Activated CD4-positive, CD25-positive, alpha-beta regulatory T cell treated with anti-CD3 and anti-CD28 coated beads, Interleukin-2, amount 50 U/mL, for 72 hours (primary cell): ENCODE data around the gene SMC1B.
"Not testable (repeated sequence)": the region's sequence is repeated elsewhere in the genome, so short reads cannot be mapped to it uniquely, and the experiment has no call there.

Experiments used
- DNase-seq: peaks from one replicate; pipeline ENCODE4 v3.0.0; 2021

Gene SMC1B

GRCh38 chr22:45413368-45414211, at the start of gene SMC1B, which contains the start of gene RIBC2:
TSS of gene SMC1B (minus strand) at chr22:45413599. CDS start at chr22:45413567, 32 bp downstream.
TSS of gene RIBC2 (plus strand) at chr22:45413693. CDS start at chr22:45413887, 194 bp downstream.
- peak; percentile 77 for DNase-seq

- DNase-seq = no peak
Observed at GRCh38 chr22:45462034-45462655, 48.7 kb upstream of the SMC1B start.

DNA sequence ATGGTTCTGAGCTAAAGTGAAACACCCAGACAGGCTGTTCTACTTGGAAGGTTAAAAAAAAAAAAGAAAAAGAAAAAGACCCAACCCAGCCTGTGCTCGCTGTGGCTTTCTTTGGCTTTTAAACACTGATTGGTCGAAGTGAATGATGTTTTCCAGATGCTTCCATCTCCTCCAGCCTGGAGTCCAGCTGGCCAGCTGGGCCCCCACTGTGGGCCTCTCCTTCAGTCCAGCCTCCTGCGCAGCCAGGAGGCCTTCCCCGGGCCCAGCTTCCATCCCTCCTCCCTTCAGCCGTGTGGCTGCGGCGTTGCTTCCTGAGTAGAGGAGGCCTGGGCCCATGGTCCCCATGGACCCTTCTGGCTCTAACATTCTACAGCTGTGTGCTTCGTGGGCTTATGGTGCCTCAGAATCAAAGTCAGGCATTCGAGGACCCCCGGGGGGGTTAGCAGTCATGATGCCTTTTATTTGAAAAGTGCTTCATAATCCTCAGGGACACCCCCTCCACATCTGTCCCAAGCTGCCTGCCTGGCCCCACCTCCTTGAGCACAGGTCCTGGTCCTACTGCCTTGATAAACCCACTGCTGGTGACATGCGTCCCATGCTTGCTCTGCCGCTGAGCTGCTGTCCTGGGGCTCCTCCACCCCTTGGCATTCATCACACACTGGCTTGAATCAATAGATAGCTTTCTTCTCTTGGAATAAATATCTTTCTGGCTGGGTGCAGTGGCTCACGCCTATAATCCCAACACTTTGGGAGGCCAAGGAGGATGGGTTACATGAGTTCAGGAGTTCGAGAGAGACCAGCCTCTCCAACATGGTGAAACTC, 47.1 kb upstream of the SMC1B start:
- no peak for DNase-seq

DNA sequence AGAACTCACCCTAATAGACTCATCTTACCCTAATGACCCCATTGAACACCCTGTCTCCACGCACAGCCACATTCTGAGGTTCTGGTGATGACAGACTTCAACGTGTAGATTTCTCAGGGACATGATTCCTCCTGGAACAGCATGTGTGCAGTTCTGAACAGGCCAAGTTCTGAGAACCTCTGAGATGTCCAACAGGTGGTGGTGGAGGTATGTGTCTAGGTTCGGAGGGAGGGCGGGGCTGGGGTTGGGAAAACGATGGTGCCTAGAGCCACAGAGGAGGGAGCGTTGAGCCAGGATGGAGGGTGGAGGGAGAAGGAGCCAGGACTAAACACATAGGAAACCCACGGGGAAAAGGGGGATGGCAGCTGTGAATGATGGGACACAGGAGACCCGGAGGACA, 45.8 kb upstream of the SMC1B start:
- DNase-seq = no peak

- no peak for DNase-seq
Observed at GRCh38 chr22:45458532-45458931, 45.1 kb upstream of the SMC1B start.

DNA sequence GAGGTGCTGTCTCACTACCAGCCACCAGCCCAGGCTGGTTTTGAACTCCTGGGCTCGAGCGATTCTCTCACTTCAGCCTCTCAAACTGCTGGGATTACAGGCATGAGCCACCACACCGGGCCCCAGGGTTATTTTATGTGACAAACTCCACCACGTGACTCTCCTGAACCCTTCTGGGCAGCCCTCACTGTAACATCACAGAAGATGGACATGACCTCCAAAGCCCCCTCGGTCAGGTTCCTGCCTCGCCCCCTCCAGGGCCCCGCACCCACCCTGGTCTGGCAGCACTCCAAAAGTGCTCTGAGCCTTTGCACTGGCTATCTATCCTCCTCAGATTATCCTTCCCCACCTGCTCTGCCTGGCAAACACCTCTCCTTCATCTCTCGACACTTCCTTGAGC, 43.4 kb upstream of the SMC1B start:
- DNase-seq = no peak

DNA sequence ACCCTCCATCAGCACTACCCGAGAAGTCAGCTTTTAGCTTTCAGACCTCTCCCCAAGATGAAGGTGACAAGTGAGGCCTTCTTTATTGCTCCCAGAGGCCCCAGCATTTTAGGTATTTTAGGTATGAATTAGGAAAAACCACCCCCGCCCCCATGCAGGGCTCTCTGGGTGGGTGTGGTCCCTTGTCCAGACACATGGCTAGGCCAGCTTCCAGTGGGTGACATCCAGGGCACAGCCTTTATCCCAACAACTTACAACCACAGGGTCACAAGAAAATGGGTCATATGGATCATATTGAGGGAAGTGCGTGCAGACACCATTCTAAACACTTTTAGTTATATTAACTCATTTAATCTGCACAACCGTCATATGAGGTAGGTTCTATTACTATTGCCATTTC, 42.2 kb upstream of the SMC1B start:
- DNase-seq = no peak

GRCh38 chr22:45455212-45455611, 41.8 kb upstream of the SMC1B start:
- no peak for DNase-seq

- no peak for DNase-seq
Observed at GRCh38 chr22:45454275-45454674, 40.9 kb upstream of the SMC1B start.

GRCh38 chr22:45453764-45454163, 40.4 kb upstream of the SMC1B start:
- no peak for DNase-seq

GRCh38 chr22:45452565-45453379, 39.4 kb upstream of the SMC1B start:
- no peak for DNase-seq

DNA sequence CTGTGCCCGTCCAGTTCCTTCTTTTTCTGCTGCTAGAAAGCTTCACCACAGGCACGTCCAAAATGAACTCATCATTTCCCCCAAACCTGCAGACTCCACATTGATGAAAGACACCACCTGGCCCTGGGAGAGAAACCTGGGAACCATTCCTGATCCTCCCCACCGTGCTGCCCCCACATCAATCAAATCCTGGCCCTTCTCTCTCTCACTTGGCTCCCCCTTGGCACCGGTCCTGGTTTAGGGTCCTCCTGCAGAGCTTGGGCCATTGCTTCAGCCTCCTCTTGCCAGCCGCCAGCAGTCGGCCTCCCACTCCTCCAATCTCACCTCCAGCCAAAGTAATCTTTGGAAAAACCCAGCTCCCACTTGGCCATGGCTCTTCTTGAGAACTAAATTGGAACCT, 38.6 kb upstream of the SMC1B start:
- no peak for DNase-seq

DNA sequence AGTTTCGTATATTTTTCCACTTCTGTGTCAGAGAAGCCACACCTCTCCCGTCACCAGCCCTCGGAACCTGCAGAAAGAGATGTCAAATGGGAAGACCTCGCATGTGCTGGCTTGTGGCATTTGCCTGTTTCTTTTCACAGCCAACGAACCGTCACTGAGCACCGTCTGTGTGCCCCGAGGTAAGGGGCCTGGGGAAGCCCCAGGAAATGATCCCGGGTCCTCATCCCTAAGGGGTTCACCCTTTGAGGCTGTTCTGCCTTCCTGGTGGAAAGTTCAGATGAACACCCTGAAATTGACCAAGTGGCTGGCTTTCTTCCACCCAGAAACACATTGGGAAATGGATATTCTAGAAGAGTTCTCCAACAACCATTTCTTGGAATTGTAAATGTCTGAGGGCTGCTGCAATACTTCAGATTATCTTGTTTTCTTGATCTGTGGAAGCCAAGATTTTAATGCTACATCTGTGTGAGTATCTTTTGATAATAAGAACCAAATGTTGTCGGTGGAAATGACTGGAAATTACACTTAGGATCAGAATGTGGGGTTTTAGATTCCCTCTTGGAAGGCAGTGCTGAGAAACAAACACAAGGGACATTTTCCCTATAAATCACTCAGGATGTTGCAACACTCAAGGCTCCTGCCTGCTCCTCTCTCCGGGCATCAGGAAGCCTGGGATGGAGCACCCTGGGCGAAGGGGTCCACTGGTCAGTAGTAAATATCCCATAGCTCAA, 37.7 kb upstream of the SMC1B start:
- DNase-seq = no peak

GRCh38 chr22:45450101-45450785, 36.8 kb upstream of the SMC1B start:
- DNase-seq = no peak

GRCh38 chr22:45449442-45449841, 36.0 kb upstream of the SMC1B start:
- not testable (repeated sequence) for DNase-seq

GRCh38 chr22:45448431-45448830, 35.0 kb upstream of the SMC1B start:
- no peak for DNase-seq

DNA sequence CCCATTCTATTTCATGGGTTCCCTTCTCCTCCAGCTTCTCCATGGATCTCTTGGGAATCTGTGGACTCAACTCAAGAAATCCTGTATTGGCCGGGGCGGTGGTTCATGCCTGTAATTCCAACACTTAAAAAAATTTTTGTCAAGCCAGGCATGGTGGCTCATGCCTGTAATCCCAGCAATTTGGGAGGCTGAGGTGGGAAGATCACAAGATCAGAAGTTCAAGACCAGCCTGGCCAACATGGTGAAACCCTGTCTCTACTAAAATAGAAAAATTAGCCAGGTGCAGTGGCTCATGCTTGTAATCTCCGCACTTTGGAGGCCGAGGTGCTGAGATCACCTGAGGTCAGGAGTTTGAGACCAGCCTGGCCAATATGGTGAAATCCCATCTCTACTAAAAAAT, 34.2 kb upstream of the SMC1B start:
- not testable (repeated sequence) for DNase-seq

DNA sequence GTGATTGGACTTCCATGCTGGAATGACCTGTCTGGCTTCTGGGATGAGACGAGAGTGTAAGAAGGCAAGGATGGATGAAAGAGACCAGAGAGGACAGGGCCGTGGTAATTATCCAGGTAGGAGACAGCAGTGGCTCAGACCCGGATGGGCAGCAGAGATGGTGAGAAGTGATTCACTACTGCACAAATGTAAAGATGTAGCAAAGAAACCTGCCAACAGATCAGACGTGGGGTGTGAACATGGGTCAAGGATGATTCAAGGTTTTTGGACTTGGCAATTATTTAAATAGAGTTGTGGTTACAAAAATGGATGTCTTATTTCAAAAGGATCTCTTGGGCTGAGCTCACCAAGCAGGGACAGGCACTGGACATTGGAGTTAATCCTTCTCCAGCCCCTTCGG, 32.8 kb upstream of the SMC1B start:
- no peak for DNase-seq

DNA sequence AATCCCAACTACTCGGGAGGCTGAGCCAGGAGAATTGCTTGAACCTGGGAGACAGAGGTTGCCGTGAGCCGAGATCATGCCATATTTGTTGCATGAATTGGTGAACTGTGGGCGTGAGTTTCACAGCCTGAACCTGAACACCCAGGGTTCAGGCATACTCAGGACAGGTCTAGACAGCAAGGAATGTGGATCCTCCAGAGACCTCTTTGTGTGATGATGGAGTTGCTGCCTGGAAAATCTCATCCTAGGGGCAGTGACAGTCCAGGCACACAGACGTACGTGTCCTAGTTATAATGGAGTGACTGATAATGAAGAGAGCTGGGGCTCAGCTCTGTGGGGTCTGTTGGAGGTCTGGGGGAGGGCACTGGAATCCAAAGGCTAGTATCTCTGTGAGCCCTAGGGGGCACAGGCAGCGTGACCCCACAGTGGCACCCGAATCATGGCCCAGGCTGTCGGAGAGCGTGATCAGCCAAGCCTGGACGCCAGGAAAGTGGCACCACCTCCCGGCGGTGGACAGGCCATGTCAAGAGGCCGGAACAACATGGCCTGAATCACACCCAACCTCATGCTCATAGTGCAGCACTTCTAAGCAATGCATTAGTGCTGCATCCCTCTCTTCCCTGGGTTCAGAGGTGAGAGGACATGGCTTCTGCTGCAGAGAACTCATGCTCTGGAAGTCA, 31.8 kb upstream of the SMC1B start:
- no peak for DNase-seq

- DNase-seq = no peak
Observed at GRCh38 chr22:45444168-45444567, 30.8 kb upstream of the SMC1B start.

DNA sequence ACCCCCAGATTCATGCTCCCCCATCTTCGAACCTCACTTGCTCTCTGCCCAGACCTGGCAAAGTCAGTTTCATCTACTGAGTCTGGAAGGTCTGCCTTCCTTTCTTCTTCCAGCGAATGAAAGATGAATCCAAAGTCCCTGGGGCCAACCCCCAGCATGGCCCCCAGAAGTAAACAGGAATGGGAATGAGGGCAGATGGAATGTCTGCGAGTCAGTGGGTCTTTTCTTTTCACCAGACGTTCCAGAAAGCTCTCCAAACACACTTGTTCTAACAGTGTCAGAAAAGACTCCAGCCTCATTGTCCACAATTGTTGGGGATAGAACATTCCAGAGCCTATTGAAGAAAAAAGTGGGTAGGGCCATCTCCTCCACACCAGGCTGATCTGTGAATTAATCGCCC, 28.7 kb upstream of the SMC1B start:
- DNase-seq = no peak
